NCI-H1930 (cell line): ENCODE data around the gene RETREG1.

Experiments used
- DNase-seq, 2 experiments: peaks; one replicate each; lab custom pipeline; 2025; lab: John Stamatoyannopoulos, UW

The RETREG1 gene

DNA sequence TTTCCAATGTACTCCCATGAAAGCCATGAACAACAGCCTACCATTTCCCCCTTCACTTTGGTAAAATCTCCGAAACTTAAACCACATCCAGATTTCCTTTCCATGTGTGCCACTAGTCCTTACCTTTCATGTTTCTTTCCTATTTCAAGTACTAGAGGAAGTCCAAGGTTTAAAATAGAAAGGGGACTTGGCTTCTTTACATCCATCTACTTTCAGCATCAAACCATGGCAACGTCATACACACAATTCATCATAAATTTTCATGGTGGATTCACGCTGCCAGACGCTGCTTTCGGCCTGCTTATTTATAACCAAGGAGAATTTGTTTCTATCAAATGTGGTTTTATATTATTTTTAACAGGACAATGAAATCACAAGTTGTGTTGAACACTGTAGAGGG, 92.5 kb downstream of the RETREG1 start:
- no peak for DNase-seq

DNA sequence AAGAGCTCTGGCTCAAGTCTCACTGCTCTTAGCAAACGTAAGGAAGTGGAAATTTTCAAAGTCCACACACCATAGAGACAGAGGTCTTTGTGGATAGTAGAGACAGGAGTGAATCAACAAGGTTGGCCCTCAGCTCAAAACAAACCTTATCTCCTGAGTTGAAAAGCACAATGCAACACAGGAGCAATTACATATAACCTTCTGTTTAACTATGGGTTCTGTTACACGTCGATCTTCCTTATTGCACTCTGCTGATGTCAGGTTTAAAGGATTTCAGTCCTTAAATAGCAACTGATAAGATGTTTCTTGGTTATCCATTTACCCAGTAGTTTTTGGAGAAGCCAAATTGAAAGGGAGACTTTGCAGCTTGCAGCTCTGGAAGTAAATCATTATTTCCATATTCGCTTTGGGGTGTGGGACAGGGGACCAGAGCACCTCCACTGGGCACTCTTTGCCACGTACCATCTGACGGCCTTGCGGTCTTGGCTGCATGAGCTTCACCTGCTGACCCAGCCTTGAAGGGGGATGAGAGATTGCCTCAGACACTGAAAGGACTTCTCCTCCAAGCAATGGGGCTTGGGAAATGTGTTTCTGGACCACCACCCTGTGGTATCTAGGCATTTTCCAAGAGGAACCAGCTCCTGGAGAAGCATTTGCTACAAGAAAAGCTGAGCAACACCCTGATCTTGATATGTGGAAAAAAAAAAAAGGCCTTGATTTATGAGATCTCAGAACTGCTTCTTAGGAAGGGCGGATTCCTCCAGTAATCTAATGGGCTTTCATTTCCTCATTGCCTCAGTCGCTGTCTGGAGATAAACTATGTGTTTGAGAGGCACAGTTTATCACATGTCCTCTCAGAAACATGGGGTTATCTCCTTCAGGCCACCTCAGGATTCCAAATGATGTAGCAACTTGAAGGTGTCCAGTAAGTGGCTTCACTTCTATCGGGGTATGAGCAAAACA, 95.0 kb downstream of the RETREG1 start:
- DNase-seq = no peak

DNA sequence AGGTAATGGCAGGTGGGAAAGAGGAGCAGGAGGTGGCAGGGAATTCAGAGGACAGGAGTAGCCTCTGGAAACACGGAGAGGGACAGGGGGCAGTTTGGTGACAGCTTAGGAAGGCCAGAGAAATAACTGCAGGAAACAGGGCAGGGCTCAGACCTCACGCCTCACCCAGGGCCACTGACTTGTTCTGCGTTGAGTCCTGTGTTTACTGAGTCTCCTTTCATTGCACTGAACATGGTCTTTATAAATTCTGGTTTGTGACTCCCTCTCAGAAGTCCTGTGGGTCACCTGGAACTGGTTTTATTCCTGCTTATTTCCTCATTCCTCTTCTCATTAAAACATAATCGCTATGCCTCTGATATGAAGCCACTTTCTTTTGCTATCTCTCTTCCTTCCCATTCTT, 96.0 kb downstream of the RETREG1 start:
- no peak for DNase-seq

DNA sequence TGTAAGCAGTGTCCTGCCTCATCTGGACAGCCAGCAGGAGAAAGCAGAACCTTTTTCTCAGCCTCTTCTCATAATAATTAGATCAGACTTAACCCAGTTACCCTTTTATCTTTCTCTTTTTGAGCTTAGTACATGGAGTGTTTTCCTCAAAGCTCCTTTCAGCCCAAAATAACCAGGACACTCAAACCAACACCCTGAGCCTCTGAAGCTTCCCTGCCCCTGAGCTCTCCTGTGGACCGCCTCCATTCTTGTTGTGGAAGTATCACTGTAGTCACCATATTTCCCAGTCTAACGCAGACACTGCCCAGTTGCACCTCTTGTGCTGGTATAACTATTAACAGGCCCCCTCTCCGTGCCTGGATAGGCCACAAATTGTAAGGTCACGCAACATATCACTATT, 97.4 kb downstream of the RETREG1 start:
- no peak for DNase-seq

DNA sequence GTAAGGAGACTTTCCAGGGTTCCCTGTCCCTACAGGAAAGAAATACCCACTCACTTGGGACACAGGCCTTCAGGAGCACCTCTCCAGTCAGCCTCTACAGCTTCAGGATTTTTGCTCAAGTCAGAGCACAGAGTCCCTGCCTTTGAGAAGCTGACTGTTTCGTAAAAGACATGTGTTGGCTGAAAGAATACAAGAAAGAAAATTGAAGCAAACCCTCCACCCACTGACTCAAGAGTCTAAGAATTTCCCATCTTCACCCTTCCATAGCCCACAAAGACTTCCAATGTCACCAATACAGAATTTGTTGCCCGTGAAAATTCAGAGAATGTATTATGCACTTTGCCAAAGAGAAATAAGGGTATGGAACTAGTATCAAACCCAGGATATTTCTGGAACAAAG, 98.2 kb downstream of the RETREG1 start:
- DNase-seq = no peak

DNA sequence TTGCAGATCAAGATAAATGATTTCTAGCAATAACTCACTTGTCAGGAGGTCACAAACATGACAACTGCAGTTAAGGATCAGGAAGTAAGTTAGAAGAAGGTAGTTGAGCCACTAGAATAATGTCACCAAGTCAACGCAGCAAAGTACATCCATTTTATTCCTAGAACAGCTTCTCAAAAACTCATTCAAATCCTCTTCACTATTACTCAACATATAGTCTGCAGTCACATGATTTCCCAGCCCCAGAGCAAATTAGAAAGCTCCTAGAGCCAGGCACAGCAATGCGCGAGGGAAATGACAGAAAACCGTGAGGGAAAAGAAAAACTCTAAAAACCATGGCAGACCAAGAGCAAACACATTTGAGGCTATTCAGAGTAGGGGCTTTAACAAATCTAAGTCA, 101.3 kb downstream of the RETREG1 start:
- no peak for DNase-seq

DNA sequence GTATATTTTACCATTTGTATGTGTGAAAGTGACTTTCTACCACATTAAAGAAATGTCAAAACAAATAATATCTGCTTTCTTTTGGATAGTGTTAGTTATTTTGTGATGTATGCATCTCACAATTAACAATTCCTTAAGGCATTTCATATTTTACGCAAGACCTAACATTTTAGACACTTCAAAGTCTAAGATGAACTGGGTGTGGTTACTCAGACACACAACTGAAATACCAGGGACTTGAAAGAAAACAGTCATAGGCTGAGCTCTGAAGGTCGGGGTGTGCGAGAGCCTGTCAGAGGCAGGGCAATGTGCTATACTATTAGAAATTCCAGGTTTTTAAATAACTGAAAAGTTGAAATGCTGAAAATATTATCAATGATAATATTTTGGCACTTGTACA, 106.7 kb downstream of the RETREG1 start:
- no peak for DNase-seq

DNA sequence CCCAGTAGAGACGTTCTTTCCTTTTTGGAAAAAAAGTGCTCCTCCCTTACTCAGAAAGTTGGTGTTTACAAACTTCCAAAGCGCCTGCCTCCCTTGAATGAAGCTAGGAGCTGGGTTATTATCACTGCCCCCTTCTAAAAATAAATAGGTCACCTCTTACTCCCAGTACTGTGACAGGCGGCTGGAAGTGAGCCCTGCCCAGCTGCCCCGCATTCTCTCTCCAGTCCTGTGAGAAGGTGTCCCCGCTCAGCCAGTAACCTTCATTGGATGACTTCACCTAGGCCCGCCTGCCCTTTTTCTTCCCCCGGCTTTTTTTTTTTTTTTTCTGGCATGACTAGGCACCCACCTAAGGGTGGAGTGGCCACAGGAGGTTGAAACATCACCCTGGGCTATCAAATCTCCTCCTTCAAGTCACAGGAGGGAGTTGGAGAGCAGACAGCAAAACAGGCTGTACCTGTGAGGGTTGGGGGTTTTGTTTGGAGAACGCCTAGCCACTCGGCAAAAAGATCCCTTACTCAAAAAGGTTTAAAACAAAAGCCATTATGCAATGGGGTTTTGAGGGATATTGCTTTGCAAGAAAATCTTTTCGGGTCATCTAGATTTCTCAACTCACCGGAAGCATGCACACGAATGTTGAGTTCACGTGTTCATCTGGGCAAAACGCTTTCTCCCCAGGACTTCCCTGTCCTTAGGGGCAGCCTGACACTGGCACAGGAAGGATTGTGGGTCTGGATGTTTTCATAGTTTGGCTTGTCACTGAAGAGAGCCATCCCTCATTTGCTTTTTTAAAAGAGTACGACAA, 107.9 kb downstream of the RETREG1 start:
- DNase-seq = no peak

DNA sequence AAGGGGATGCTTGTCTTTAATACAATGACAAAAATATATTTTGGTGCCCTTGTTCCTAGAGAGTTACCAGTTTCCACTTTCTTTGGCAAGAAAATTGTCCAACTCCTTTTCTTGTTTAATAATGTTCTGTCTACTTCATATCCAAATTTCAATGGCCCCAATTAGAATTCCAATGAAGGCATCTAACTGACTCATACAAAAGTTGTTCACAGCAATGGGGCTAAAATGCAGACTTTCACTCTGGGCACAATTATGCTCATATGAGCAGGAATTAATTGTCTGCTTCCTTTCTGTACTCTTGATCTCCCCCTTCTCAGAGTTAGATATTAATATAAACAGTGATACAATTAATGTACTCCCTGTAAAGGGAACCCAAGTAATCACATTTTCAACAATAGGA, 109.1 kb downstream of the RETREG1 start:
- DNase-seq = no peak

DNA sequence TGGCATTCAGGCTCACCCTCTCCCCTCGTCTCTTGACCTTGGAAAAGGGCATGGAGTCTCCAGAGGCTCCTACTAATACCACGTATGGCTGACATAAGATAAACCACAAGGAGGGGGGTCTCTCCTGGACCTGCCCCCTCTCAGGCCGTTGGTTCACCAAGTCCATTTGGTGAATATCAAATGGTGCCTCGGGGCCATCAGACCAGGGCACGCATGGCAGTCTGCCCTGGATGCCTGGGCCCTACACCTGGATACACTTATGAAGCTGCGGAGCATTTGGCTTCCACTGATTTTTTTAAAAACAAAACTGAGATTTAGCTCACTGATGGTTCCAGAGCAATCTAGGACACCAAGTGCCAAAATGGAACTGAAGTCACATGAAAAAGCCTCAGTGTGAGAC, 110.9 kb downstream of the RETREG1 start:
- DNase-seq = no peak

DNA sequence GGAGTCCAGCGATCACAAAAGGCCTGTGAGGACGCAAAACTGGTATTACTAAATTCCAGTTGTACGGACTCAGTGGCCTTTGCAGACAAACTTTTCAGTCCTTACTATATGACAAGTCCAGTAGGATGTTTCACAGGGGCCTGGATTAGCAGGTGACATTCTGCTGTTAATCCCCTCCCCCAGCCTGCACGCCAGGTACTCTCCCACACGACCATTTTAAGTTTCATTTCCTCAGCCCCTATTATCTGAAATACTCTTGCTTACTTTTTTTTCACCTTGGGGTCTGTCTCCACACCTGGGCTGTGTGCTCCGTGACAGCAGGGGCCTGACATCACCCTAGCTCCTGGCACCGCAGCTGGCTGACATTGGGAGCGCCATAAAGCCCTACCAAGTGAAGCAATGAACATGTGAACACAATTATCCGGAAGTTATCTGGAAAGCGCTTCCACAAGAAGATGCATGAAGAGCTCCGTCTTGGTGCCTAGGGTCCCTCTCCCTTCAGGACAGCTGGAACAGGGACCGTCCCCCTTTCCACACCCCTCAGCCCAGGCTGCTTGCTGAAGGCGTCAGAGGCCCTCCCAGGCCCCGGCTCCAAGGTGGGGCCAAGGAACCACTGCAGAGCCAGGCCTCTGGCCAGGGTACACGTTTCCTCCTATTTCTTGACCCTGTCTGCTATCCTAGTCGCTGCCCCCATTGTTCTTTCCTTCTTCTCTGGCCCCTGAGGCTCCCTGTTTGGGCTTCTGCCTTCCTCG, 111.5 kb downstream of the RETREG1 start:
- DNase-seq = no peak

DNA sequence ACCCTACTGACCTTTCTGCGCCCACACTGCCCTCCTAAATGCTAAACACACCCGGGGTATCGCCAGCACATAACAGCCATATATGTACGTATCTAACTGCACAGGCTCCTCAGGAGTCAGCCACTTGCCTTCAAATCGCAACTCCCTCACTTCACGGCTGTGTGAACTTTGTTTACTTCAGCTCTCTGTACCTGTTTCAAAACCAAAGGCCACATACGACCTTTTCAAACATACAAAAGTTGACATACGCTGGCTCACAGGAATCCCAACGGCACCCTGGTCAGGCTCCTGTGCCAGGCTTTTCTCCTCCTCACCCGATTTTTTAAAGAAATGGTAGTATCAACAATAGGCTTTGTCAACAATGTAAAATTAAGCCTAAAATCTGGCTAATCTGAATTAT, 112.2 kb downstream of the RETREG1 start:
- no peak for DNase-seq

DNA sequence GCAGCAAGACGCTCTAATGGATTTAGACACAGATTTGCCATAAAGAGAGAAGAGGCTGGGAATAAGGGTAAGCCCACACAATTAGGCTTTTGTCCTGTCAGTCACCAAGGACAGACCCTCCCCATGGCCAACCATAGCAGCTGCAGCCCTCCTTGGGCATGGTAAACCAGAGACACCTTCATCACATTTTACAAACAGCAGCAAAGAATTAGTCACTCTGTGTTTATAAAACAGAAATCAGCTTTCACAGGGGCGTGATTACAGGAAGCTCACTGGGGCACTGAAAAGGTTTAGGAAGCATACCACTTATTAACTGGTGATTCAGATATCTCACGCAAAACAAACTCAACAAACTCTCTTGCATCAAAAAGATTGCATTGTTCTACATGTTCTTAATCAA, 113.9 kb downstream of the RETREG1 start:
- DNase-seq = no peak

DNA sequence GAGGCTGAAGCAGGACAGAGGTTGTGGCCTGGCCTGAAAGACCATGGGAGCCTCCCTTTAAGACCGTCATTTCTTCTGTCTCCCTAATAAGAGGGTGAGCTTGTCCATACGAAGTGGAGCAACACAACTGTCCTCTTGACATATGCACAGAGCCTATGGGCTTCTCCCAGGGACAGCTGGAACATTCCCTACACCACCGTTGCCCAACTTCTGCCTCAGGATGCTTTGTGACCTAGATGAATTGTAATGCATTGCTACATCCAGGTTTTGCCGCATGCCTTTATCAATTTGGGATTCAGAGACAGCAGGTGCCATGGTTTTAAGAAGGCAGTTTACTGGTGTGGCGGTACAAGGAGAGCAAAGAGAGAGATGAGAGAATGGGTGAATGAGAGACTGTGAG, 116.8 kb downstream of the RETREG1 start:
- DNase-seq = no peak

DNA sequence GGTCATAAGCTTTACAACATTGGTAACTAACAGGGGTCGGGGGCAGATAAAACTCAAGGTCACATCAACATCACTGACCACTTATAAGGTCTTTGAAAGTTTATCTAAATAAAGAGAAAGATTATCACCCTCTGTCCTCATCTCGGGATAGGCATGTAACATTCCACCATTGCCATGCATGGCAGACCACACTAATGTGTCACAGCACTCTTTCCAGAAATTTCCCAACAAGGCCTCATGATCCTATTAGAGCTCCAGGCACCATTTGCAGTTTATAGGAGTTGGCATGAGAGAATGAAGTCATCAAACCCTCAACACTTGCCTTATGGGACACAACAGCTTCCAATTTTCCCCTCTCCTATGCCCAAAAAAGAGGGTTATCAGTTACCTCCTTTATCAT, 119.3 kb downstream of the RETREG1 start:
- DNase-seq = no peak

DNA sequence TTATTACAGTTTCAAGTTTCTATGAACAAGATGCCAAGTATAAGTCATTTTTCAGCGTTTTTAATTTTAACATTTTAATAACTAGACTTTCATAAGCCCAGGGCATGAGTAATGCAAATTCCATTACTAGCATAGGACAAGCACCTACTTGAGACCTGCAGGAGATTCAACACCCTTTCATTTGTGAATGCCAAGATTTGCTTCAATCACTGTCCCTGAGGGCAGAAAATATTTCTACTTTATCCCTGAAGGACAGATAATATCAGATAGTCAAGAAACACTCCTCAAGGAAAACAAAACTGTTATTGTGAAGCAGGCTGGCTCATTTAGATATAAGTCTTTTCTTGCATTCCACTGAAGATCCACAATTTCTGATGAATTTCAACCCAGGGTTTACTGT, 123.5 kb downstream of the RETREG1 start:
- DNase-seq = no peak

DNA sequence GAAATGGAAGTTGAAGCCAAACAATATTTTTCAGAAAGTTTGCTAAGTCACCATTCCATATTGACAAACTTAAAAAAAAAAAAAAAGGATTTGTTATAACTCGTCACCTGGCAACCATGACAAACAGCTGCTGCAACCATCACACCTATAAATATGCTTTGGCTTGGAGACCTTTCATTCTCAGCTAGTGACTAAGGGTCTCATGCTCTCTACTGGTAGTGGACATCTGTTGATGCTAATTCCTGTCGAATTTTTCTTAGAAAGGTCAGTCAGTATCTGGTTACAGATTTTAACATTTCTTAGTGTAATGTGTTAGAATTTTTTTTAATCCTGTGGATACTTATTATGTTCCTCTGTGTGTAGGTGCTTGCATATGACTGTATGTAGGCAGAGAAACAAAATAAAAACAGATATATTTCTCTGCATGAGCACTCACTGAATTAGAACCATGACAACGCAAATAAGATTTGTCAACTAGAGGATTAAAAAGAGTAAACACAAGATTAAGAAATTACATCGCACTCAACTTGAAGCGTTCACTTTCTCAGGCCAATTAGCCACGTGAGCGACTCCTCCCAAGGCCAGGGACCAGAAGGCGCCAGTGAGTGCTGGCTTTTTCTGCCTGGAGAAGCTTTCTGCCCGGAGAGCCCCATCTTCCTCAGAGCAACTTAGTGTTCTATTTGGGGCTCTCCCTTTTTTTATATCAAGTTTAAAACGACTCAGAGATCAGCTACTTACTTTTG, 124.2 kb downstream of the RETREG1 start:
- DNase-seq = no peak

DNA sequence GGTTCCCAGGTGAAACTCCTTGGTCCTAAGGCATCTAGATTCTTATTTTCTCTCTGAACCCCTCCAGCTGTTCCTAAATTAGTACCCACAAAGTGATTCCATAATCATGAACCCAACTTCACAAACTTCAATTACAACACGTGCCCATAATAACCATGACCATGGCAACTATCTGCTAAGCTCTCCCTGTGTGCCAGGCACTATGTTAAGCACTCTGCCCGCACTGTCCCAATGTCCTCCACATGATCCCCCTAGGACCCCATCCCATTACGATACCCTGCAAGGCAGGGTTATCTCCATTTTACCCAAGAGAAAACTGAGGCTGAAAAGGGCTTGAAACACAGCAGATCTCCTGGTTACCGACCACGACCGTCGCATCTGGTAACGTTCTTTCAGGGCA, 125.9 kb downstream of the RETREG1 start:
- DNase-seq = no peak

DNA sequence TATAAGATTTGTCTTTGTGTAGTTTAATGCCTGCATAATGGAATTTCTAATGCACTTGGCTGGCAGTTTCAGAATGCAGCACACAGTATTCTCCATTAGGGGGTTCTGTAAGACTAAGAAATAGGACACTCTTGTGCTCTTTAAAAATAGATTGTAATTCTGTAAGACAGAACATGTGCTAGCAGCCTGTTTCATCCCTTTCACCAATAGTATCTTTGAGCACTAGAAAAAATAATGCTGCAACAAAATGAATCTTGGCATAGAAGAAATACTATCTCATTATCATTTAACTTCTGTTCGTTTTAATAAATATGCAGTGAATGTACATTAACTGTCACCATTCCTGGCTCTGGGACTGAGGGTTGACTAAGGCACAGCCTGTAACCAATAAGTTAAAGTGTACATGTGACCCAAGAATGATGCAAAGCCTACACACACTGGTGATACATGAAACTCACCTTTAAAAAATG, 127.4 kb downstream of the RETREG1 start:
- peak in 1 of 2 experiments; percentile 40 for DNase-seq

DNA sequence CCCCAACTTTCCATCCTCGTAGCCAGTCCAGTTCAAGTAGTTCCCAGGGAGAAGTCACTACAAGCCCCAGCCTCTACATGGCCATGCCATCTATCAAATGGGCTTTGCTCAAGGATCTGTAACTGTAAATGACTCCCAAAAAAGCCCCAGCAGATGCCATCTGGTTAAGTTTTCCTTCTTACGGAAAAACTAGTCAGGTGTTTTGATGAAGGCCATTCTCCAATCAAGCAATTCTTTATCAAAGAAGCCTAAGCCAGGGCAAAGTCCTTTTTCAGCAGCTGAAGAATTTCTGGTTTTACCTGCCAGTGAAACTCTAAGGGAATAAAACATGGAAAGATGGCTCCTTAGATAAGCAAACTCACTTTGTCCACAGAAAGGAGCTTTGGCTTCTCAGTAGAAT, 129.3 kb downstream of the RETREG1 start:
- DNase-seq = no peak

DNA sequence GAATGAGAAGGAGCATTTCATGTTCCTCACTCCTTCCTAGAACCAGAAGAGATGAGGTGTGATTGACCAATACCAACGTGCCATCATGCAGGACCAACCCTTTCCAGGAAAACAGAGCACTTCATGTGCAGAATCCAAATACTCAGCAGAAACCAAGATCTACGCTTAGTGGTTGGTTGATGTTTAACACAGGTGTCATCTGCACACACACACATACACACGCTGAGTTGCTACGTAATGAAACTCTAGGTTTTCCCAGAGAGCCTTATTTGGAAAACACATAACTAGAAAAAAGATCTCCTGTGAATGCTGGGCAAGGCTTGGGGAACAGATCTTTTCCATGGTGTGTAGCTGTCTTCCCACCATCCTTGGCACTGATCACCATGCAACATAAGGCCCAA, 130.1 kb downstream of the RETREG1 start:
- no peak for DNase-seq

DNA sequence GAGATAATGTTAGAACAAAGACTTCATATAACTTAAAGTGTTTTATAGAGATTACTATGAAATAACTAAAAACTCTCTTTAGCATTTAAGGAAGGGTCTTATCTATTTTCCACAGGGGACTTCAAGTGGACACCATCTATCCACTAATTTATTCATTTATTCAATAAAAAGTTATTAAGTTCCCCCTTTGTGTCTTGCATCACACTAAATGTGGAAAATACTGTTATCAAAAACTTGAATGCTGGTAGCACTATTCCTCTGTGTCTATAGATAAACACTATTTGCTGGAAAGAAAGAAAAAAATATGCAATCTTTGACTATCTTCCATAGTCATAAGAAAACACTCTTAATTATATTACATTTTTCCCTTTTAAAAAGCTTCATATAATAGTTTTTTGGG, 131.1 kb downstream of the RETREG1 start:
- no peak for DNase-seq
